PFSK-1 (cell line): ENCODE results near the gene TMEM72.

Experiments used
- POLR2AphosphoS5 ChIP-seq: IDR thresholded peaks from 2 replicates; pipeline ENCODE4 v1.6.1; 2012; ENCODE audit warnings: low read depth, mild to moderate bottlenecking, control low read depth, low read length, moderate library complexity
- REST ChIP-seq, 2 experiments: IDR thresholded peaks; 2 replicates each; pipeline versions ENCODE4 v1.6.1 to v1.8.0; 2011 to 2012; ENCODE audit warnings: low read depth in 2 of 2, low read length in 2 of 2, control low read depth in 1 of 2, inconsistent platforms in 1 of 2, mild to moderate bottlenecking in 1 of 2, moderate library complexity in 1 of 2; ENCODE audit not compliant: insufficient read depth in 1 of 2
- TAF1 ChIP-seq: IDR thresholded peaks from 2 replicates; pipeline ENCODE4 v1.6.1; 2012; ENCODE audit warnings: low read length, control low read depth, borderline replicate concordance; ENCODE audit not compliant: insufficient read depth

DNA sequence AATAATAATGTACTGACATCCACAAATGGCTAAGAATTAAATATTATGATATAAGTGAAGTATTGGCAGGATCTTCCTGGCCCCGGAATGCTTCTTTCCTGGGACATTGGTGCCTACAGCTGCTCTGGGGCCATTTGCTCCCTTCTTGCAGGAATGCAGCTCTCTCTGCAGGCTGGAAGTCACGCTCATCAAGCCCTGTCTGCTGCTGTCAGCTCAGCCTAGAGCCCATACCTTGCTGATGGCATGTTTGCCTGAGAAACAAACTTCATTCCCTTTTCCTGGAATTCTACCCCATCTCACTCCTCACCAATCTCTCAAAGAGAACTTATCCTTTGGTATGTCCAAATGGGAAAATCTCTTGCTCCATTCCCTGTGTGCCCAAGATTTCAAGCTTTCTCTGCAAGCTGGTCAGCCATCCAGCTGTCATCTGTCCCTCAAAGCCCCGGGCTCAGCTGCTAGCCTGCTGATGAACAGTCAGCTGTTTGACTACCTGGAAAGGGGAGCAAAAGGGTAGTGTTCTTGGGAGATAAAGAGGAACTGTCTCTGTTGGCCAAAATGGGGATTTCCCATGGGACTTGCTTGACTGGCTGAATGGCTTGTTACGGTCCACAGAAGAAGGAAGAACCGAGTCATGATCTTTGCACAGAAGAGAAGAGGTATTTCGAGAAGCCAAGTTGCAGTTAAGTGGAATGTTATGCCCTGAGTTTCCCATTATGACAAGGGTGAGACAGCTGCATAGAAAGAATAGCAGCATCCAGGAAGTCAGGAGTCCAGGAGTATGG, 36.4 kb downstream of the TMEM72 start:
- TF ChIP-seq POLR2AphosphoS5 (no peak), REST (IDR thresholded peaks at IDR 0.05; ENCODE audit: insufficient read depth in 1 of 2, low read depth in 2 of 2, low read length in 2 of 2) (no peak), TAF1 (no peak)
